Upper lobe of left lung (tissue), 4 donors: ENCODE results near the gene ZXDA.

Experiments used
- CTCF ChIP-seq, 6 experiments: fragments of 450-650 bp in 4 of 6; fragments of 200-600 bp in 2 of 6; sonication (generic) in 2 of 6; IDR thresholded peaks; one replicate each; pipeline ENCODE4 v1.5.1; 2016 to 2019; ENCODE audit warnings: antibody characterized with exemption in 6 of 6
- EP300 ChIP-seq, 4 donors: sonication (generic); formaldehyde crosslinking; IDR thresholded peaks; one replicate each; pipeline ENCODE4 v1.5.1; 2017; ENCODE audit warnings: antibody characterized with exemption in 4 of 4, control low read depth in 2 of 4
- POLR2A ChIP-seq, 4 donors: fragments of 450-650 bp; IDR thresholded peaks; one replicate each; pipeline ENCODE4 v1.5.1; 2016 to 2017; ENCODE audit warnings: antibody characterized with exemption in 4 of 4, mild to moderate bottlenecking in 2 of 4
- POLR2AphosphoS5 ChIP-seq, 2 donors: sonication (generic); formaldehyde crosslinking; IDR thresholded peaks; one replicate each; pipeline ENCODE4 v1.5.1; 2017; ENCODE audit warnings: antibody characterized with exemption in 2 of 2

- TF ChIP-seq CTCF (IDR thresholded peaks at IDR 0.05) (no peak), POLR2A (IDR thresholded peaks at IDR 0.05) (no peak), POLR2AphosphoS5 (IDR thresholded peaks at IDR 0.05) (no peak), EP300 (IDR thresholded peaks at IDR 0.05) (no peak)
These were observed 22.0 kb upstream of the ZXDA start for GRCh38 chrX:57932266-57932665.
